A673 (cell line): ENCODE data around the gene SSR1. TPM values are rescaled to one million over a fixed set of nuclear protein-coding genes. Genes with fewer than 3 reads are reported as not detected.

Experiments used
- BruUV-seq: library from RNA; stranded (reverse); fragments of 400-500 nt; replicated peaks from 2 replicates; lab custom pipeline; 2021; lab: Mats Ljungman, UMichigan
- CTCF ChIA-PET: fragments of 300-600 bp; sonication (Branson Sonifier 250); formaldehyde crosslinking; loops from one replicate; lab custom pipeline; 2022; ENCODE audit warnings: antibody characterized with exemption; lab: Charles Lee
- POLR2A ChIA-PET: fragments of 300-600 bp; sonication (Branson Sonifier 250); formaldehyde crosslinking; loops from one replicate; lab custom pipeline; 2022; ENCODE audit warnings: antibody characterized with exemption; ENCODE audit not compliant: low non-redundant PET; lab: Charles Lee
- DNase-seq: peaks from one replicate; pipeline ENCODE4 v3.0.0-alpha.2; 2015; ENCODE audit warnings: low spot score
- H3K27ac ChIP-seq: fragments of 200-600 bp; sonication (generic); 2 replicates; pipeline ENCODE4 v1.5.1; 2016; ENCODE audit warnings: mixed run types, low read depth, mild to moderate bottlenecking, mixed read lengths, antibody characterized with exemption, low read length; ENCODE audit not compliant: poor library complexity, severe bottlenecking
- H3K27me3 ChIP-seq: fragments of 200-600 bp; sonication (generic); replicated peaks from 2 replicates; pipeline ENCODE4 v1.6.1; 2017; ENCODE audit warnings: mixed run types, low read depth, mild to moderate bottlenecking, mixed read lengths, antibody characterized with exemption, low read length; ENCODE audit not compliant: insufficient read depth, poor library complexity
- H3K36me3 ChIP-seq: fragments of 200-600 bp; sonication (generic); 2 replicates; pipeline ENCODE4 v1.6.1; 2016; ENCODE audit warnings: mixed run types, mild to moderate bottlenecking, mixed read lengths, antibody characterized with exemption, low read length; ENCODE audit not compliant: insufficient read depth, poor library complexity, severe bottlenecking
- H3K4me1 ChIP-seq: fragments of 200-600 bp; sonication (generic); 2 replicates; pipeline ENCODE4 v1.6.1; 2017; ENCODE audit warnings: mixed run types, mild to moderate bottlenecking, mixed read lengths, antibody characterized with exemption, low read length; ENCODE audit not compliant: insufficient read depth, poor library complexity, severe bottlenecking
- H3K4me3 ChIP-seq: fragments of 200-600 bp; sonication (generic); 2 replicates; pipeline ENCODE4 v1.5.1; 2016; ENCODE audit warnings: low read depth, mixed run types, mild to moderate bottlenecking, mixed read lengths, low read length; ENCODE audit not compliant: poor library complexity, severe bottlenecking
- H3K9me3 ChIP-seq: fragments of 200-600 bp; sonication (generic); 2 replicates; pipeline ENCODE4 v1.6.1; 2016; ENCODE audit warnings: mixed run types, low read depth, mild to moderate bottlenecking, mixed read lengths, antibody characterized with exemption, low read length; ENCODE audit not compliant: poor library complexity, severe bottlenecking
- EZH2 ChIP-seq: fragments of 200-600 bp; sonication (generic); IDR thresholded peaks from 2 replicates; pipeline ENCODE4 v1.6.1; 2017; ENCODE audit warnings: borderline replicate concordance, low read depth, mild to moderate bottlenecking, mixed read lengths, antibody characterized with exemption, low read length; ENCODE audit not compliant: poor library complexity, severe bottlenecking
- intact Hi-C: fragments of 100-400 bp; cut with micrococcal nuclease; formaldehyde crosslinking; loops from one replicate; pipeline ENCODE4 v1.10.0; 2022; ENCODE audit not compliant: unreplicated experiment
- total RNA-seq: library from RNA; stranded (reverse); gene quantifications from 2 replicates; pipeline ENCODE4 v1.2.3, GENCODE V29; 2021
- TF ChIP-seq, protein P1 (sequence below): fragments of 300-800, 200-600 bp; sonication (generic); conservative IDR thresholded peaks from 2 replicates; pipeline ENCODE4 v1.5.1; 2017; ENCODE audit warnings: low read depth, mild to moderate bottlenecking, antibody characterized with exemption, low read length, moderate library complexity, mixed read lengths

The SSR1 gene
- total RNA-seq, 1 experiment from 2014 or later, result 161 TPM

DNA sequence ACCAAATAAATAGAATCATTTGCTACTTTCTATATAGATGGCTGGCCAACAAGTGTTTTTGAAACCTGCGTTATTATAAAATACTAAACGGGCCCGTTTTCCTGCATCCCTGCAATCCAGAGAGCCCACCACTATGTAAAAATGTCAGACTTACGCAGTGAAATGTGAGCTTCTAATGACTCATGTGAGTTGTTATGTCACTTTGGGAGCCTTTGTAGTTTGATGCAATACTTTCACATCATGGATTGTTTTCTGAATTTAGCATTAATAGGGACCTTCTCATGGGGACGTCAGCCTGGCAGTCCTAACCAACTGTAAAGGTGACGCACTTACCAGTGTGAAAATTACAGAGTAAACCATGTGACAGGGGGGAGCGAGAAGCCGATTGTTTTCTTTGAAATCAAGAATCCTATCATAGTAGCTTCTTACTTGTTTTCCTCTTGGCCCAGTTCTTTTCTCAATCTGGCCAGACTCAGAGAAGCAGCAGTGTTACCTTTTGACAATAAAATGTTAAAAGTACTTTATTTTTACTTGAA is 75.3 kb downstream of the SSR1 start:
- H3K27me3 ChIP-seq, result no peaks in the 10 kb centered on the region
- H3K36me3 ChIP-seq, result peaks cover 20% of the 10 kb centered on the region
- no TSS peak for BruUV-seq
- intact Hi-C loops, result no loop called here
- peaks cover 31% of the 10 kb centered on the region for H3K4me1 ChIP-seq
- no peaks in the 10 kb centered on the region for H3K9me3 ChIP-seq
- no peak overlapping the region for H3K4me3 ChIP-seq
- ChIA-PET POLR2A (no interaction called here), CTCF (interaction anchor here (0.7 to 1.3 kb wide), 2 partner anchors 501 to 541 kb away, joined by 4 read pairs; no protein-coding TSS in a partner anchor)
- TF ChIP-seq, protein P1, sequence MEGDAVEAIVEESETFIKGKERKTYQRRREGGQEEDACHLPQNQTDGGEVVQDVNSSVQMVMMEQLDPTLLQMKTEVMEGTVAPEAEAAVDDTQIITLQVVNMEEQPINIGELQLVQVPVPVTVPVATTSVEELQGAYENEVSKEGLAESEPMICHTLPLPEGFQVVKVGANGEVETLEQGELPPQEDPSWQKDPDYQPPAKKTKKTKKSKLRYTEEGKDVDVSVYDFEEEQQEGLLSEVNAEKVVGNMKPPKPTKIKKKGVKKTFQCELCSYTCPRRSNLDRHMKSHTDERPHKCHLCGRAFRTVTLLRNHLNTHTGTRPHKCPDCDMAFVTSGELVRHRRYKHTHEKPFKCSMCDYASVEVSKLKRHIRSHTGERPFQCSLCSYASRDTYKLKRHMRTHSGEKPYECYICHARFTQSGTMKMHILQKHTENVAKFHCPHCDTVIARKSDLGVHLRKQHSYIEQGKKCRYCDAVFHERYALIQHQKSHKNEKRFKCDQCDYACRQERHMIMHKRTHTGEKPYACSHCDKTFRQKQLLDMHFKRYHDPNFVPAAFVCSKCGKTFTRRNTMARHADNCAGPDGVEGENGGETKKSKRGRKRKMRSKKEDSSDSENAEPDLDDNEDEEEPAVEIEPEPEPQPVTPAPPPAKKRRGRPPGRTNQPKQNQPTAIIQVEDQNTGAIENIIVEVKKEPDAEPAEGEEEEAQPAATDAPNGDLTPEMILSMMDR, result no peak
- TF ChIP-seq EZH2, result no peak
- DNase-seq, result no peak
- no peak overlapping the region for H3K27ac ChIP-seq

DNA sequence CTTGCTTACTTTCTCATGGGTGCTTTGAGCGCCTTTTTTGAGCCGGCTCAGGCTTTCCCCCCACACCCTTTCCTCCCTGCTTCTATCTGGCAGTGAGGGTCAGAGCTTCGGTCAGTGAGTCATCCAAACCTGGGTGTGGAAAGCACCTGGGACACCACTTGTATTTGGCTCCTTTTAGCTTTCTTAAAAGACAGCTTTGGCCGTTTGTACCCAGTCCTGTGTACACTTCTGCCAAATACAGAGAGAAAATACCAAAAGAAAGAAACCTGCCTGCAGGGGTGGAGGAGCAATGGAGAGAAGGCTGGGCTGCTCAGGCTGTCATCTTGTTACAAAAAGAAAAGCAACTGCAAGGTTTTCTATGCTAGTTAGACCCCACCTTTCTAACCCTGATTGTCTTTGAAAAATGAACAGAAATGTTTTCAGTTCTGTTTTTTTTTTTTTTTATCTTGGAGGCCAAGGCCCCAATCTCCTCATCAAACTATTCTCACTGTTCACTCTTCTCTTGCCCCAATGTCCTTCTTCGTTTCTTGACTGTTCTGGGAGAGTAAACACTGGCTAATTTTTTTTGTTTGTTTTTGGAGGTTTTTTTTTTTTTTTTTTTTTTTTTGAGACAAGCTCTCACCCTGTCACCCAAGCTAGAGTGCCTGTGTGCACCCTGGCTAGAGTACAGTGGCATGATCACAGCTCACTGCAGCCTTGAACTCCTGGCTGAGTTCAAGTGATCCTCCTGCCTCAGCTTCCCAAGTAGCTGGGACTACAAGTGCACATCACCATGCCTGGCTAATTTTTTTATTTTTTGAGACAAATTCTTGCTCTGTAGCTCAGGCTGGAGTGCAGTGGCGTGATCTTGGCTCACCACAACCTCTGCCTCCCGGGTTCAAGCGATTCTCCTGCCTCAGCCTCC is 76.4 kb downstream of the SSR1 start:
- intact Hi-C loops, result no loop called here
- H3K27me3 ChIP-seq, result no peaks in the 10 kb centered on the region
- no peak for DNase-seq
- ChIA-PET CTCF (interaction anchor here (0.6 kb wide), 1 partner anchor 39 kb away, joined by 3 read pairs; no protein-coding TSS in a partner anchor), POLR2A (no interaction called here)
- H3K9me3 ChIP-seq, result no peaks in the 10 kb centered on the region
- peaks cover 19% of the 10 kb centered on the region for H3K4me1 ChIP-seq
- TF ChIP-seq EZH2, result no peak
- TF ChIP-seq, protein P1, result no peak
- H3K4me3 ChIP-seq, result no peak overlapping the region
- peak overlapping the region; percentile 1 for H3K27ac ChIP-seq
- peaks cover 32% of the 10 kb centered on the region for H3K36me3 ChIP-seq
- no TSS peak for BruUV-seq

DNA sequence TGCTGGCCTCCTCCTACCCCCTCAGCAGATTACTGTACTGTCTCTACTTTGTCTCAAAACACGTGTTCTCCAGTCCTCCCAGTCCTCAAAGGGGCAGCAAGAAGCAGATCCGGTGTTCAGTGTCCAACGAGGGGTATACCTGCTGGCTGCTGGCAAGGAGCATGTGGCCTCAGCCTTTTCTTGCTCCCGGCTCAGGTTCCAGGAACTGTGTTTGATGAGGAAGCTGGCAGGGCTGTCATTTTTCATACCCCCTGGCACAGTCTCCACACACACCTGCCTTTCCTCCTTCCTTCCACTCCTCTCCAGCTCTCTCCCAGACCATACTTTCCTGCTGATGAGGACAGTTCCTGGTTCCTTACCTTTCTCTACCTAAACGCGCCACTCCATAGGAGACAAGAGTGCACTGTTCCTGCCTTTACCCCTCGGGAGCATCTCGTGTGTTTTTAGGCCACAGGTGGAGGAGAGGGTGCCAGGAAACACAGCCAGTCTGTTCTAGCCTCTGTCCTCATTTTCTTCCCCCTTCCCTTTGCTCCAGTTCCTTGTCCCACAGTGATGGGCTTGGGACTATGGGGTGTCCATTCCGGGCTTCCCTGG is 77.2 kb downstream of the SSR1 start:
- TF ChIP-seq EZH2, result no peak
- TF ChIP-seq, protein P1, result no peak
- no peaks in the 10 kb centered on the region for H3K9me3 ChIP-seq
- no TSS peak for BruUV-seq
- H3K27me3 ChIP-seq, result no peaks in the 10 kb centered on the region
- H3K27ac ChIP-seq, result peak overlapping the region; percentile 34
- H3K4me1 ChIP-seq, result peaks cover 13% of the 10 kb centered on the region
- H3K4me3 ChIP-seq, result no peak overlapping the region
- CTCF ChIA-PET, result no interaction called here
- intact Hi-C loops, result no loop called here
- no peak for DNase-seq
- POLR2A ChIA-PET, result no interaction called here
- peaks cover 39% of the 10 kb centered on the region for H3K36me3 ChIP-seq
